HL-60 (cell line): ENCODE results near the gene DSN1.

Source experiments
- DNase-seq, 2 experiments: peaks; one replicate each; pipeline ENCODE4 v3.0.0-alpha.2; 2010 to 2020; ENCODE audit warnings: low read depth in 1 of 2, low spot score in 1 of 2
- H3K27ac ChIP-seq: fragments of 250-450 bp; sonication (Bioruptor Pico); replicated peaks from 2 replicates; pipeline ENCODE4 v1.5.1; 2020; ENCODE audit warnings: mild to moderate bottlenecking, moderate library complexity
- H3K27me3 ChIP-seq: fragments of 250-450 bp; sonication (Bioruptor Pico); 2 replicates; pipeline ENCODE4 v1.5.1; 2021; ENCODE audit warnings: mild to moderate bottlenecking, moderate library complexity; ENCODE audit not compliant: insufficient read depth, poor library complexity, severe bottlenecking
- H3K4me3 ChIP-seq: replicated peaks from 2 replicates; pipeline ENCODE4 v1.5.1; 2011; ENCODE audit warnings: mild to moderate bottlenecking, control low read depth, low read length; ENCODE audit not compliant: insufficient read depth
- GABPA ChIP-seq: IDR thresholded peaks from 2 replicates; pipeline ENCODE4 v1.6.1; 2012; ENCODE audit warnings: low read depth
- POLR2AphosphoS5 ChIP-seq: IDR thresholded peaks from 2 replicates; pipeline ENCODE4 v1.6.1; 2012; ENCODE audit warnings: low read depth
- SPI1 ChIP-seq: IDR thresholded peaks from 2 replicates; pipeline ENCODE4 v1.6.1; 2012; ENCODE audit warnings: low read depth, mild to moderate bottlenecking, borderline replicate concordance
- TF ChIP-seq, protein P1 (sequence below): IDR thresholded peaks from one replicate; pipeline ENCODE4 v1.5.1; 2011; ENCODE audit warnings: low read length, control low read depth, inconsistent platforms; ENCODE audit not compliant: insufficient read depth
- TF ChIP-seq, protein P2 (sequence below): IDR thresholded peaks from 2 replicates; pipeline ENCODE4 v1.6.1; 2012; ENCODE audit warnings: low read depth; ENCODE audit not compliant: insufficient replicate concordance

Gene DSN1

DNA sequence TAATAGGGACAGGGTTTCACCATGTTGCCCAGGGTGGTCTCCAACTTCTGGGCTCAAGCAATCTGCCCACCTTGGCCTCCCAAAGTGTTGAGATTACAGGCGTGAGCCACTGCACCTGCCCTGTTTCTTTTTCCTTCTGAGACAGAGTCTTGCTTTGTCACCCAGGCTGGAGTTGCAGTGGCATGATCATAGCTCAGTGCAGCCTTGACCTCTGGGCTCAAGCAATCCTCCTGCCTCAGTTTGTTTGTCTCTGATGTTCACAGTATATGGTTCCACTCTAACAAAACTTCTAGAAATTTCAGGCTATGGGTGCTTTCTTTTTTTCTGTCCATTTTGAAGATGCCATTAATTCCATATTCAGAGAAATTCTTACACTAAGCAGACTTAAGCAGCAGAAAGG lies 60.8 kb downstream of the DSN1 start:
- H3K27ac ChIP-seq, result no peak overlapping the region
- DNase-seq, result no peak
- no peak overlapping the region for H3K4me3 ChIP-seq
- no peaks in the 10 kb centered on the region for H3K27me3 ChIP-seq
- TF ChIP-seq, protein P1, sequence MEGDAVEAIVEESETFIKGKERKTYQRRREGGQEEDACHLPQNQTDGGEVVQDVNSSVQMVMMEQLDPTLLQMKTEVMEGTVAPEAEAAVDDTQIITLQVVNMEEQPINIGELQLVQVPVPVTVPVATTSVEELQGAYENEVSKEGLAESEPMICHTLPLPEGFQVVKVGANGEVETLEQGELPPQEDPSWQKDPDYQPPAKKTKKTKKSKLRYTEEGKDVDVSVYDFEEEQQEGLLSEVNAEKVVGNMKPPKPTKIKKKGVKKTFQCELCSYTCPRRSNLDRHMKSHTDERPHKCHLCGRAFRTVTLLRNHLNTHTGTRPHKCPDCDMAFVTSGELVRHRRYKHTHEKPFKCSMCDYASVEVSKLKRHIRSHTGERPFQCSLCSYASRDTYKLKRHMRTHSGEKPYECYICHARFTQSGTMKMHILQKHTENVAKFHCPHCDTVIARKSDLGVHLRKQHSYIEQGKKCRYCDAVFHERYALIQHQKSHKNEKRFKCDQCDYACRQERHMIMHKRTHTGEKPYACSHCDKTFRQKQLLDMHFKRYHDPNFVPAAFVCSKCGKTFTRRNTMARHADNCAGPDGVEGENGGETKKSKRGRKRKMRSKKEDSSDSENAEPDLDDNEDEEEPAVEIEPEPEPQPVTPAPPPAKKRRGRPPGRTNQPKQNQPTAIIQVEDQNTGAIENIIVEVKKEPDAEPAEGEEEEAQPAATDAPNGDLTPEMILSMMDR, result no peak
- TF ChIP-seq GABPA, result no peak
- TF ChIP-seq, protein P2, sequence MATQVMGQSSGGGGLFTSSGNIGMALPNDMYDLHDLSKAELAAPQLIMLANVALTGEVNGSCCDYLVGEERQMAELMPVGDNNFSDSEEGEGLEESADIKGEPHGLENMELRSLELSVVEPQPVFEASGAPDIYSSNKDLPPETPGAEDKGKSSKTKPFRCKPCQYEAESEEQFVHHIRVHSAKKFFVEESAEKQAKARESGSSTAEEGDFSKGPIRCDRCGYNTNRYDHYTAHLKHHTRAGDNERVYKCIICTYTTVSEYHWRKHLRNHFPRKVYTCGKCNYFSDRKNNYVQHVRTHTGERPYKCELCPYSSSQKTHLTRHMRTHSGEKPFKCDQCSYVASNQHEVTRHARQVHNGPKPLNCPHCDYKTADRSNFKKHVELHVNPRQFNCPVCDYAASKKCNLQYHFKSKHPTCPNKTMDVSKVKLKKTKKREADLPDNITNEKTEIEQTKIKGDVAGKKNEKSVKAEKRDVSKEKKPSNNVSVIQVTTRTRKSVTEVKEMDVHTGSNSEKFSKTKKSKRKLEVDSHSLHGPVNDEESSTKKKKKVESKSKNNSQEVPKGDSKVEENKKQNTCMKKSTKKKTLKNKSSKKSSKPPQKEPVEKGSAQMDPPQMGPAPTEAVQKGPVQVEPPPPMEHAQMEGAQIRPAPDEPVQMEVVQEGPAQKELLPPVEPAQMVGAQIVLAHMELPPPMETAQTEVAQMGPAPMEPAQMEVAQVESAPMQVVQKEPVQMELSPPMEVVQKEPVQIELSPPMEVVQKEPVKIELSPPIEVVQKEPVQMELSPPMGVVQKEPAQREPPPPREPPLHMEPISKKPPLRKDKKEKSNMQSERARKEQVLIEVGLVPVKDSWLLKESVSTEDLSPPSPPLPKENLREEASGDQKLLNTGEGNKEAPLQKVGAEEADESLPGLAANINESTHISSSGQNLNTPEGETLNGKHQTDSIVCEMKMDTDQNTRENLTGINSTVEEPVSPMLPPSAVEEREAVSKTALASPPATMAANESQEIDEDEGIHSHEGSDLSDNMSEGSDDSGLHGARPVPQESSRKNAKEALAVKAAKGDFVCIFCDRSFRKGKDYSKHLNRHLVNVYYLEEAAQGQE, result no peak
- no peak for TF ChIP-seq POLR2AphosphoS5
- no peak for TF ChIP-seq SPI1

GRCh38 chr20:36709126-36709525 lies 64.4 kb downstream of the DSN1 start:
- Histone ChIP-seq H3K27me3 (no peaks in the 10 kb centered on the region), H3K27ac (no peak overlapping the region), H3K4me3 (no peak overlapping the region)
- DNase-seq, result no peak
- TF ChIP-seq POLR2AphosphoS5 (no peak), GABPA (no peak), SPI1 (no peak)
- TF ChIP-seq, protein P1, result no peak
- TF ChIP-seq, protein P2, result no peak

GRCh38 chr20:36703530-36703929 lies 70.0 kb downstream of the DSN1 start:
- H3K27ac ChIP-seq, result no peak overlapping the region
- no peaks in the 10 kb centered on the region for H3K27me3 ChIP-seq
- no peak for DNase-seq
- no peak overlapping the region for H3K4me3 ChIP-seq
- TF ChIP-seq POLR2AphosphoS5, result no peak
- TF ChIP-seq, protein P2, result no peak
